Right atrium auricular region (tissue), 2 donors: ENCODE data around the gene SLK. TPM values are rescaled to one million over a fixed set of nuclear protein-coding genes. Genes with fewer than 3 reads are reported as not detected.

Experiments used
- DNase-seq: peaks from one replicate; pipeline ENCODE4 v3.0.0-alpha.2; 2019; ENCODE audit warnings: low spot score
- H3K27ac ChIP-seq, 2 donors: fragments of 200-600 bp; sonication (generic); 1 replicate in 1 of 2; 2 replicates in 1 of 2; pipeline ENCODE4 v1.5.1; 2016 to 2019
- H3K27me3 ChIP-seq, 2 donors: fragments of 200-600 bp; sonication (generic); one replicate each; pipeline versions ENCODE4 v1.5.1 to v1.6.0; 2017 to 2019
- H3K36me3 ChIP-seq: fragments of 200-600 bp; sonication (generic); one replicate; pipeline ENCODE4 v1.5.1; 2016
- H3K4me1 ChIP-seq, 2 donors: fragments of 200-600 bp; sonication (generic); one replicate each; pipeline versions ENCODE4 v1.5.1 to v1.6.0; 2017 to 2019
- H3K4me3 ChIP-seq, 2 donors: fragments of 200-600 bp; sonication (generic); 1 replicate in 1 of 2; 2 replicates in 1 of 2; pipeline ENCODE4 v1.5.1; 2017 to 2019; ENCODE audit warnings: mild to moderate bottlenecking in 1 of 2, moderate library complexity in 1 of 2
- H3K9me3 ChIP-seq, 2 donors: fragments of 200-600 bp; sonication (generic); one replicate each; pipeline ENCODE4 v1.5.1; 2019
- CTCF ChIP-seq, 2 donors: fragments of 200-600 bp; sonication (generic); IDR thresholded peaks; one replicate each; pipeline ENCODE4 v1.5.1; 2019; ENCODE audit warnings: antibody characterized with exemption in 2 of 2
- total RNA-seq, 2 donors: library from RNA; depleted of rRNA; stranded (reverse); fragments of >200 nt; gene quantifications; one replicate each; pipeline ENCODE4 v1.1.0, GENCODE V29; 2016

SLK gene
- total RNA-seq, 2 donors from 2014 or later: 42.4 to 57.3 TPM

- Histone ChIP-seq H3K4me1 (peaks cover 0 to 15% of the 10 kb centered on the region in 2 donors), H3K36me3 (no peaks in the 10 kb centered on the region), H3K27me3 (no peaks in the 10 kb centered on the region), H3K4me3 (no peak overlapping the region), H3K27ac (no peak overlapping the region), H3K9me3 (no peaks in the 10 kb centered on the region)
- no peak for DNase-seq
- TF ChIP-seq CTCF (IDR thresholded peaks at IDR 0.05): no peak
These were observed 18.8 kb downstream of the SLK start for GRCh38 chr10:103985726-103986125.

GRCh38 chr10:103986360-103986759 is 19.4 kb downstream of the SLK start:
- Histone ChIP-seq H3K27ac (no peak overlapping the region), H3K27me3 (no peaks in the 10 kb centered on the region), H3K9me3 (no peaks in the 10 kb centered on the region), H3K36me3 (no peaks in the 10 kb centered on the region), H3K4me3 (no peak overlapping the region), H3K4me1 (peaks cover 0 to 15% of the 10 kb centered on the region in 2 donors)
- no peak for TF ChIP-seq CTCF (IDR thresholded peaks at IDR 0.05)
- no peak for DNase-seq

- Histone ChIP-seq H3K36me3 (peaks cover 4% of the 10 kb centered on the region), H3K27ac (no peak overlapping the region), H3K4me3 (no peak overlapping the region), H3K4me1 (peaks cover 0 to 15% of the 10 kb centered on the region in 2 donors), H3K9me3 (no peaks in the 10 kb centered on the region), H3K27me3 (no peaks in the 10 kb centered on the region)
- TF ChIP-seq CTCF (IDR thresholded peaks at IDR 0.05): no peak
- DNase-seq: no peak
These were observed 23.2 kb downstream of the SLK start for GRCh38 chr10:103990121-103990520.

GRCh38 chr10:103990531-103990930 is 23.6 kb downstream of the SLK start:
- Histone ChIP-seq H3K9me3 (no peaks in the 10 kb centered on the region), H3K4me3 (no peak overlapping the region), H3K4me1 (peaks cover 0 to 15% of the 10 kb centered on the region in 2 donors), H3K36me3 (peaks cover 4% of the 10 kb centered on the region), H3K27me3 (no peaks in the 10 kb centered on the region), H3K27ac (no peak overlapping the region)
- TF ChIP-seq CTCF (IDR thresholded peaks at IDR 0.05): no peak
- DNase-seq: no peak

GRCh38 chr10:103991393-103992128 is 24.6 kb downstream of the SLK start:
- Histone ChIP-seq H3K36me3 (peaks cover 4% of the 10 kb centered on the region), H3K4me3 (no peak overlapping the region), H3K27me3 (no peaks in the 10 kb centered on the region), H3K27ac (no peak overlapping the region), H3K4me1 (peaks cover 0 to 15% of the 10 kb centered on the region in 2 donors), H3K9me3 (no peaks in the 10 kb centered on the region)
- DNase-seq: no peak
- no peak for TF ChIP-seq CTCF (IDR thresholded peaks at IDR 0.05)

GRCh38 chr10:103995134-103995533 is 28.2 kb downstream of the SLK start:
- no peak for TF ChIP-seq CTCF (IDR thresholded peaks at IDR 0.05)
- Histone ChIP-seq H3K4me3 (no peak overlapping the region), H3K27me3 (no peaks in the 10 kb centered on the region), H3K4me1 (peaks cover 0 to 7% of the 10 kb centered on the region in 2 donors), H3K36me3 (peaks cover 24% of the 10 kb centered on the region), H3K9me3 (no peaks in the 10 kb centered on the region), H3K27ac (no peak overlapping the region)
- no peak for DNase-seq
